Cardiac muscle cell (in vitro differentiated cells and primary cell): Measurements from ENCODE around the gene PZP. TPM values are rescaled to one million over a fixed set of nuclear protein-coding genes. Genes with fewer than 3 reads are reported as not detected.
A peak's percentile ranks its signal among the peaks of the same experiment; 100 is the strongest.

ENCODE experiments used
- DNase-seq, 2 donors: peaks; one replicate each; pipeline versions ENCODE4 v3.0.0 to v3.0.0-alpha.2; 2010 to 2017; ENCODE audit warnings: low read depth in 1 of 2, low spot score in 1 of 2
- H3K27ac ChIP-seq: fragments of 200-600 bp; sonication (generic); 2 replicates; pipeline ENCODE4 v1.5.1; 2016
- H3K27me3 ChIP-seq: fragments of 200-600 bp; sonication (generic); 2 replicates; pipeline ENCODE4 v1.6.0; 2016; ENCODE audit warnings: control low read depth
- H3K36me3 ChIP-seq: fragments of 200-600 bp; sonication (generic); 2 replicates; pipeline ENCODE4 v1.5.1; 2016; ENCODE audit warnings: control low read depth
- H3K4me1 ChIP-seq: fragments of 200-600 bp; sonication (generic); 2 replicates; pipeline ENCODE4 v1.8.1; 2017; ENCODE audit warnings: low read depth, mild to moderate bottlenecking, mixed run types
- H3K4me3 ChIP-seq: fragments of 200-600 bp; sonication (generic); 2 replicates; pipeline ENCODE4 v1.5.1; 2016; ENCODE audit warnings: mild to moderate bottlenecking
- H3K9me3 ChIP-seq: fragments of 200-600 bp; sonication (generic); 2 replicates; pipeline ENCODE4 v1.5.1; 2017; ENCODE audit warnings: low read depth, mild to moderate bottlenecking, control low read depth
- CTCF ChIP-seq: IDR thresholded peaks from 2 replicates; pipeline ENCODE4 v1.5.1; 2012; ENCODE audit warnings: low read depth, mild to moderate bottlenecking, low read length
- polyA plus RNA-seq: library from polyadenylated mRNA; unstranded; fragments of >200 nt; fragmentation: Nextera tagmentation; extraction: Ambion mirVana; gene quantifications from 2 replicates; pipeline ENCODE4 v1.2.1, GENCODE V29; 2016
- total RNA-seq: library from RNA; depleted of rRNA; stranded (reverse); fragments of >200 nt; gene quantifications from 2 replicates; pipeline ENCODE4 v1.2.3, GENCODE V29; 2016

Gene PZP
- total and polyA plus RNA-seq, 2 experiments from 2014 or later, result 0.33 TPM; not detected in 1

GRCh38 chr12:9120487-9121184 lies 87.6 kb downstream of the PZP start:
- no peaks in the 10 kb centered on the region for H3K9me3 ChIP-seq
- no peak overlapping the region for H3K4me3 ChIP-seq
- H3K4me1 ChIP-seq, result peaks cover 9% of the 10 kb centered on the region
- no peaks in the 10 kb centered on the region for H3K27me3 ChIP-seq
- H3K36me3 ChIP-seq, result no peaks in the 10 kb centered on the region
- no peak for DNase-seq
- TF ChIP-seq CTCF, result no peak
- no peak overlapping the region for H3K27ac ChIP-seq

- TF ChIP-seq CTCF, result no peak
- Histone ChIP-seq H3K9me3 (no peaks in the 10 kb centered on the region), H3K27me3 (no peaks in the 10 kb centered on the region), H3K27ac (no peak overlapping the region), H3K4me1 (peaks cover 14% of the 10 kb centered on the region), H3K36me3 (no peaks in the 10 kb centered on the region), H3K4me3 (no peak overlapping the region)
- DNase-seq, result no peak
Observed at GRCh38 chr12:9118158-9118557, 90.0 kb downstream of the PZP start.

- Histone ChIP-seq H3K36me3 (no peaks in the 10 kb centered on the region), H3K27ac (peak within 1 kb of the TSS; percentile 80), H3K4me3 (peak within 1 kb of the TSS; percentile 8), H3K9me3 (no peaks in the 10 kb centered on the region), H3K27me3 (no peaks in the 10 kb centered on the region), H3K4me1 (peaks cover 14% of the 10 kb centered on the region)
- TF ChIP-seq CTCF, result no peak
- peak; percentile 47 to 65 for DNase-seq
Observed at GRCh38 chr12:9115731-9116559, 92.2 kb downstream of the PZP start, which contains the start of gene A2M. Gene A2M (minus strand): TSS chr12:9115919. CDS start chr12:9115849, 70 bp downstream.

- no peaks in the 10 kb centered on the region for H3K27me3 ChIP-seq
- no peaks in the 10 kb centered on the region for H3K36me3 ChIP-seq
- DNase-seq, result no peak
- no peak overlapping the region for H3K27ac ChIP-seq
- peak overlapping the region; percentile 8 for H3K4me3 ChIP-seq
- no peak for TF ChIP-seq CTCF
- H3K9me3 ChIP-seq, result no peaks in the 10 kb centered on the region
- H3K4me1 ChIP-seq, result peaks cover 14% of the 10 kb centered on the region
Observed at GRCh38 chr12:9114946-9115345, 93.2 kb downstream of the PZP start.

- H3K27me3 ChIP-seq, result no peaks in the 10 kb centered on the region
- no peak overlapping the region for H3K27ac ChIP-seq
- no peaks in the 10 kb centered on the region for H3K36me3 ChIP-seq
- no peak for TF ChIP-seq CTCF
- H3K4me3 ChIP-seq, result no peak overlapping the region
- H3K9me3 ChIP-seq, result no peaks in the 10 kb centered on the region
- DNase-seq, result no peak
- peaks cover 17% of the 10 kb centered on the region for H3K4me1 ChIP-seq
Observed at GRCh38 chr12:9113987-9114309, 94.2 kb downstream of the PZP start.
